NOMO-1 (cell line): ENCODE data around the gene SLC17A9.

Experiments used
- DNase-seq, 2 experiments: peaks; one replicate each; lab custom pipeline; 2025; ENCODE audit not compliant: unreplicated experiment in 2 of 2; lab: John Stamatoyannopoulos, UW

The SLC17A9 gene

GRCh38 chr20:62999580-62999979 is 47.1 kb downstream of the SLC17A9 start:
- peak in 1 of 2 experiments; percentile 3 for DNase-seq

- DNase-seq, result no peak
Observed at GRCh38 chr20:63000036-63000435, 47.5 kb downstream of the SLC17A9 start.

GRCh38 chr20:63000958-63001357 is 48.4 kb downstream of the SLC17A9 start:
- no peak for DNase-seq

- no peak for DNase-seq
Observed at GRCh38 chr20:63002511-63002910, 50.0 kb downstream of the SLC17A9 start.

- no peak for DNase-seq
Observed at GRCh38 chr20:63003546-63003945, 51.0 kb downstream of the SLC17A9 start.

- no peak for DNase-seq
Observed at GRCh38 chr20:63004607-63005364, 52.3 kb downstream of the SLC17A9 start.

- DNase-seq, result no peak
Observed at GRCh38 chr20:63005365-63005861, 52.9 kb downstream of the SLC17A9 start.

- DNase-seq, result no peak
Observed at GRCh38 chr20:63005862-63006539, 53.5 kb downstream of the SLC17A9 start.

GRCh38 chr20:63006540-63007359 is 54.2 kb downstream of the SLC17A9 start, which contains the start of gene BHLHE23:
Gene BHLHE23, minus strand, starts transcription at chr20:63006964. Its CDS starts 190 bp downstream, at chr20:63006774.
- DNase-seq, result no peak

GRCh38 chr20:63007360-63007645 is 54.8 kb downstream of the SLC17A9 start:
- DNase-seq, result no peak

- DNase-seq, result no peak
Observed at GRCh38 chr20:63007646-63008488, 55.4 kb downstream of the SLC17A9 start.

GRCh38 chr20:63008541-63009044 is 56.1 kb downstream of the SLC17A9 start:
- no peak for DNase-seq

- peak; percentile 62 to 72 for DNase-seq
Observed at GRCh38 chr20:63009045-63009961, 56.8 kb downstream of the SLC17A9 start.

GRCh38 chr20:63009988-63010769 is 57.7 kb downstream of the SLC17A9 start:
- no peak for DNase-seq

GRCh38 chr20:63011798-63012197 is 59.3 kb downstream of the SLC17A9 start:
- no peak for DNase-seq

- DNase-seq, result no peak
Observed at GRCh38 chr20:63013207-63013606, 60.7 kb downstream of the SLC17A9 start.

- DNase-seq, result no peak
Observed at GRCh38 chr20:63014287-63014686, 61.8 kb downstream of the SLC17A9 start.

- DNase-seq, result no peak
Observed at GRCh38 chr20:63014710-63015109, 62.2 kb downstream of the SLC17A9 start.
